ENCODE measurements around the gene RNF31.

GRCh38 chr14:24110523-24110922 is 36.8 kb upstream of the RNF31 start:
- no peak for TF ChIP-seq CTCF (IDR thresholded peaks at IDR 0.05)
- no peak for TF ChIP-seq EZH2 (IDR thresholded peaks at IDR 0.05; ENCODE audit: borderline replicate concordance, insufficient read depth, low read depth, low read length, poor library complexity, severe bottlenecking)
